CD14-positive monocyte (primary cell): ENCODE measurements around the gene MUC7. TPM values are rescaled to one million over a fixed set of nuclear protein-coding genes. Genes with fewer than 3 reads are reported as not detected.
"Not testable (repeated sequence)": the region's sequence is repeated elsewhere in the genome, so short reads cannot be mapped to it uniquely, and the experiment has no call there.

Experiments
- DNase-seq, 3 donors: peaks; one replicate each; pipeline ENCODE4 v3.0.0-alpha.2; 2011 to 2022
- H2AFZ ChIP-seq: 2 replicates; pipeline ENCODE4 v1.6.0; 2012; ENCODE audit warnings: mild to moderate bottlenecking, low read depth, low read length, inconsistent platforms; ENCODE audit not compliant: insufficient read depth, poor library complexity, severe bottlenecking
- H3K27ac ChIP-seq, 2 donors: 1 replicate in 1 of 2; 2 replicates in 1 of 2; pipeline ENCODE4 v1.5.1; 2012 to 2013; ENCODE audit warnings: low read length in 2 of 2, control low read depth in 1 of 2, inconsistent platforms in 1 of 2, low read depth in 1 of 2, mild to moderate bottlenecking in 1 of 2
- H3K27me3 ChIP-seq, 2 donors: one replicate each; pipeline versions ENCODE4 v1.6.0 to v1.6.1; 2011 to 2013; ENCODE audit warnings: low read length in 2 of 2; ENCODE audit not compliant: control insufficient read depth in 2 of 2, insufficient read depth in 2 of 2
- H3K36me3 ChIP-seq, 2 donors: replicated peaks in 1 of 2; 1 replicate in 1 of 2; 2 replicates in 1 of 2; pipeline versions ENCODE4 v1.5.1 to v1.6.1; 2012 to 2013; ENCODE audit warnings: low read length in 2 of 2, control low read depth in 1 of 2, inconsistent platforms in 1 of 2, mild to moderate bottlenecking in 1 of 2; ENCODE audit not compliant: insufficient read depth in 2 of 2, control insufficient read depth in 1 of 2
- H3K4me1 ChIP-seq, 2 donors: 1 replicate in 1 of 2; 2 replicates in 1 of 2; pipeline versions ENCODE4 v1.5.1 to v1.6.1; 2012 to 2013; ENCODE audit warnings: low read length in 2 of 2, control low read depth in 1 of 2, inconsistent platforms in 1 of 2, mild to moderate bottlenecking in 1 of 2, moderate library complexity in 1 of 2; ENCODE audit not compliant: insufficient read depth in 2 of 2, control insufficient read depth in 1 of 2
- H3K4me2 ChIP-seq: replicated peaks from 2 replicates; pipeline ENCODE3; 2012; ENCODE audit warnings: low read length, moderate library complexity, mild to moderate bottlenecking; ENCODE audit not compliant: poor library complexity, severe bottlenecking; ENCODE audit errors: extremely low read depth
- H3K4me3 ChIP-seq, 3 experiments: fragments of 200-600 bp in 1 of 3; sonication (generic) in 1 of 3; replicated peaks in 1 of 3; 1 replicate in 2 of 3; 2 replicates in 1 of 3; pipeline ENCODE4 v1.5.1; 2011 to 2013; ENCODE audit warnings: low read length in 3 of 3, mild to moderate bottlenecking in 3 of 3, control low read depth in 2 of 3, low read depth in 2 of 3, inconsistent platforms in 1 of 3, moderate library complexity in 1 of 3
- H3K79me2 ChIP-seq: 2 replicates; pipeline ENCODE4 v1.6.0; 2012; ENCODE audit warnings: mild to moderate bottlenecking, control low read depth, inconsistent platforms, low read length, moderate library complexity; ENCODE audit not compliant: insufficient read depth
- H3K9ac ChIP-seq: 2 replicates; pipeline ENCODE4 v1.6.0; 2017; ENCODE audit warnings: low read length, mild to moderate bottlenecking; ENCODE audit not compliant: insufficient read depth, poor library complexity, severe bottlenecking
- H3K9me3 ChIP-seq, 2 donors: replicated peaks in 1 of 2; 1 replicate in 1 of 2; 2 replicates in 1 of 2; pipeline versions ENCODE4 v1.5.1 to v1.6.1; 2012 to 2013; ENCODE audit warnings: low read length in 2 of 2, control low read depth in 1 of 2; ENCODE audit not compliant: control insufficient read depth in 1 of 2, insufficient read depth in 1 of 2
- H4K20me1 ChIP-seq: 2 replicates; pipeline ENCODE4 v1.6.0; 2012; ENCODE audit warnings: mild to moderate bottlenecking, low read length, control low read depth, moderate library complexity; ENCODE audit not compliant: insufficient read depth
- H3K27ac Mint-ChIP-seq, 7 donors: one replicate each; pipeline ENCODE4 v1.8.0; 2020; ENCODE audit warnings: mild to moderate bottlenecking in 7 of 7, mixed read lengths in 7 of 7, moderate library complexity in 6 of 7, inconsistent platforms in 2 of 7
- H3K27me3 Mint-ChIP-seq, 3 donors: one replicate each; pipeline ENCODE4 v1.8.0; 2021 to 2022; ENCODE audit warnings: low read depth in 3 of 3, mild to moderate bottlenecking in 3 of 3, mixed read lengths in 3 of 3, moderate library complexity in 3 of 3, inconsistent platforms in 1 of 3
- H3K36me3 Mint-ChIP-seq, 2 donors: one replicate each; pipeline ENCODE4 v1.8.0; 2020; ENCODE audit warnings: mixed read lengths in 2 of 2, inconsistent platforms in 1 of 2, mild to moderate bottlenecking in 1 of 2
- H3K4me1 Mint-ChIP-seq: one replicate; pipeline ENCODE4 v1.8.0; 2020; ENCODE audit warnings: mild to moderate bottlenecking, mixed read lengths
- H3K4me3 Mint-ChIP-seq, 2 donors: one replicate each; pipeline ENCODE4 v1.8.0; 2020; ENCODE audit warnings: mild to moderate bottlenecking in 2 of 2, mixed read lengths in 2 of 2, moderate library complexity in 1 of 2
- H3K9me3 Mint-ChIP-seq, 7 donors: one replicate each; pipeline ENCODE4 v1.8.0; 2020 to 2022; ENCODE audit warnings: mixed read lengths in 7 of 7, mild to moderate bottlenecking in 6 of 7, moderate library complexity in 6 of 7, inconsistent platforms in 2 of 7
- WGBS: methylation state at CpG from one replicate; pipeline ENCODE4 v1.1.5; 2013; ENCODE audit warnings: missing lambda C conversion rate; ENCODE audit not compliant: insufficient coverage; 5-methylcytosine and 5-hydroxymethylcytosine counted together
- intact Hi-C, 2 donors: fragments of 100-400 bp; cut with micrococcal nuclease; formaldehyde crosslinking; loops; one replicate each; pipeline versions ENCODE4 v1.15.0 to v1.15.1; 2023
- polyA plus RNA-seq, 3 donors: library from polyadenylated mRNA; depleted of rRNA in 1 of 3; unstranded in 2 of 3; stranded (reverse) in 1 of 3; fragments of 300-500 nt in 2 of 3; fragments of >200 nt in 1 of 3; fragmentation: Illumina TruSeq in 2 of 3; gene quantifications; 1 replicate in 2 of 3; 2 replicates in 1 of 3; pipeline ENCODE4 v1.2.3, GENCODE V29; 2012 to 2021
- TF ChIP-seq, protein P1 (sequence below): fragments of 200-600 bp; IDR thresholded peaks from one replicate; pipeline ENCODE4 v1.8.0; 2022; ENCODE audit warnings: antibody characterized with exemption, mild to moderate bottlenecking

Gene MUC7
- polyA plus RNA-seq, 3 donors: not detected

DNA sequence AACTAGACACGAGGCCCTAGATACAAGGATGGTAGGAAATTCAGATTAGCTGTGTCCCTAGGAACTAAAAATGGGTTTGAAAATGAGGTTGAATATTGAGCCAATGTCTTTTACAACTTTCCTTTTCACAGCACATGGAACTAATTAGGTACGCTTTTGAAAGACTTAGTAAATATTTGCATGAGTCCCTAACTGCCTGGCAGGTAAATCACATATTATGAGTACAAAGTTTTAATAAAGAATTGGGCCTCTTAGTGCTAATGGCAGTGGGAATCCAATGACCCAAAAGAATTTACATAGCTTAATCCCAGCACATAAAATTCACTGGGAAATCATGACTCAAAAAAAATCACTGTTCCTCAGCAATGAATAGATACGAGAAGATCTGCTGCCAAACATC, 16.8 kb downstream of the MUC7 start:
- no peaks in the 10 kb centered on the region for H3K27me3 ChIP-seq
- no peak overlapping the region for H3K4me2 ChIP-seq
- H3K4me1 Mint-ChIP-seq: no peaks in the 10 kb centered on the region
- WGBS: no CpG with 5 or more reads among the region's 3 CpGs
- H3K9me3 ChIP-seq: no peaks in the 10 kb centered on the region
- H3K27ac Mint-ChIP-seq: no peak overlapping the region
- no peaks in the 10 kb centered on the region for H3K4me1 ChIP-seq
- TF ChIP-seq, protein P1, sequence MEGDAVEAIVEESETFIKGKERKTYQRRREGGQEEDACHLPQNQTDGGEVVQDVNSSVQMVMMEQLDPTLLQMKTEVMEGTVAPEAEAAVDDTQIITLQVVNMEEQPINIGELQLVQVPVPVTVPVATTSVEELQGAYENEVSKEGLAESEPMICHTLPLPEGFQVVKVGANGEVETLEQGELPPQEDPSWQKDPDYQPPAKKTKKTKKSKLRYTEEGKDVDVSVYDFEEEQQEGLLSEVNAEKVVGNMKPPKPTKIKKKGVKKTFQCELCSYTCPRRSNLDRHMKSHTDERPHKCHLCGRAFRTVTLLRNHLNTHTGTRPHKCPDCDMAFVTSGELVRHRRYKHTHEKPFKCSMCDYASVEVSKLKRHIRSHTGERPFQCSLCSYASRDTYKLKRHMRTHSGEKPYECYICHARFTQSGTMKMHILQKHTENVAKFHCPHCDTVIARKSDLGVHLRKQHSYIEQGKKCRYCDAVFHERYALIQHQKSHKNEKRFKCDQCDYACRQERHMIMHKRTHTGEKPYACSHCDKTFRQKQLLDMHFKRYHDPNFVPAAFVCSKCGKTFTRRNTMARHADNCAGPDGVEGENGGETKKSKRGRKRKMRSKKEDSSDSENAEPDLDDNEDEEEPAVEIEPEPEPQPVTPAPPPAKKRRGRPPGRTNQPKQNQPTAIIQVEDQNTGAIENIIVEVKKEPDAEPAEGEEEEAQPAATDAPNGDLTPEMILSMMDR: no peak
- no peak overlapping the region for H2AFZ ChIP-seq
- H3K4me3 Mint-ChIP-seq: no peak overlapping the region
- no peak for DNase-seq
- no peak overlapping the region for H3K4me3 ChIP-seq
- no peaks in the 10 kb centered on the region for H3K79me2 ChIP-seq
- intact Hi-C loops: no loop called here
- no peak overlapping the region for H3K27ac ChIP-seq
- peaks cover 0 to 3% (median 0%) of the 10 kb centered on the region in 7 donors for H3K9me3 Mint-ChIP-seq
- H3K36me3 Mint-ChIP-seq: no peaks in the 10 kb centered on the region
- H4K20me1 ChIP-seq: no peaks in the 10 kb centered on the region
- no peak overlapping the region for H3K9ac ChIP-seq
- peaks cover 1 to 2% (median 1%) of the 10 kb centered on the region in 3 donors for H3K27me3 Mint-ChIP-seq
- no peaks in the 10 kb centered on the region for H3K36me3 ChIP-seq

DNA sequence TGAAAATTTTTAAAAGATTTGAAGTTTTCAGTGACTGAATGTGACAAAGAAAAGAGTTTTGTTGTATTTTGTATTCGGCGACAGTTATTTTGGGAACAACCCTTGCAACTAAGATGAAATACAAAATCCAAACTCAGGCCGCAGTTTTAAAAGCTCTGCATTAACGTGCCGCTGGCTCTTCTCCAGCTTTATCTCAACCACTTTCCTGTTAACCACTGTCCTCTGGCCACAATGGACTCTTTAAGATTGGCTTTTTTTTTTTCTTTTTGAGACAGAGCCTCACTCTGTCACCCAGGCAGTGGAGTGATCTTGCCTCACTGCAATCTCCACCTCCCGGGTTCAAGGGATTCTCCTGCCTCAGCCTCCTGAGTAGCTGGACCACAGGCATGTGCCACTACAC, 24.2 kb downstream of the MUC7 start:
- Histone ChIP-seq H3K9me3 (no peaks in the 10 kb centered on the region), H3K9ac (no peak overlapping the region), H4K20me1 (no peaks in the 10 kb centered on the region), H3K27ac (no peak overlapping the region), H2AFZ (no peak overlapping the region), H3K4me1 (no peaks in the 10 kb centered on the region), H3K36me3 (no peaks in the 10 kb centered on the region), H3K4me2 (no peak overlapping the region), H3K79me2 (no peaks in the 10 kb centered on the region), H3K27me3 (no peaks in the 10 kb centered on the region), H3K4me3 (no peak overlapping the region)
- Mint-ChIP-seq H3K36me3 (no peaks in the 10 kb centered on the region), H3K27ac (no peak overlapping the region), H3K9me3 (peaks cover 0 to 5% (median 1%) of the 10 kb centered on the region in 7 donors), H3K27me3 (peaks cover 0 to 3% (median 0%) of the 10 kb centered on the region in 3 donors), H3K4me3 (no peak overlapping the region), H3K4me1 (no peaks in the 10 kb centered on the region)
- DNase-seq: no peak
- intact Hi-C loops: no loop called here
- TF ChIP-seq, protein P1: no peak
- whole genome bisulfite sequencing: 83% methylated on average over 4 of the region's 6 CpGs

DNA sequence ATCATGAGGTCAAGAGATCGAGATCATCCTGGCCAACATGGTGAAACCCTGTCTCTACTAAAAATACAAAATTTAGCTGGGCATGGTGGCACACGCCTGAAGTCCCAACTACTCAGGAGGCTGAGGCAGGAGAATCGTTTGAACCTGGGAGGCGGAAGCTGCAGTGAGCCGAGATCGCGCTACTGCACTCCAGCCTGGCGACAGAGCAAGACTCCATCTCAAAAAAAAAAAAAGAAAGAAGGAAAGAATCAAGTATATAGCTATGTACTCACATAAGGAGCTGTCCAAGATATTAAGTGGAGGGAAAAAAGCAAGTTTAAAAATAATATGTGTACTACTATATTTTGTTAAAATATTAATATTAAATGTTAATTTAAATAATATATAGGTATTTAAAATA, 29.8 kb downstream of the MUC7 start:
- H3K9me3 Mint-ChIP-seq, H3K9me3 ChIP-seq, H2AFZ ChIP-seq, H3K27ac Mint-ChIP-seq, H3K4me3 Mint-ChIP-seq, H3K27me3 Mint-ChIP-seq, H3K36me3 ChIP-seq, H3K4me2 ChIP-seq, H4K20me1 ChIP-seq, H3K27ac ChIP-seq, DNase-seq, H3K79me2 ChIP-seq, intact Hi-C loops, H3K9ac ChIP-seq, H3K4me1 Mint-ChIP-seq, H3K4me1 ChIP-seq, H3K36me3 Mint-ChIP-seq, H3K4me3 ChIP-seq, H3K27me3 ChIP-seq: not testable (repeated sequence)
- 100% methylated on average over 4 of the region's 8 CpGs for WGBS
